ENCODE measurements around the gene GULP1. TPM values are rescaled to one million over a fixed set of nuclear protein-coding genes. Genes with fewer than 3 reads are reported as not detected.
"Not testable (repeated sequence)": the region's sequence is repeated elsewhere in the genome, so short reads cannot be mapped to it uniquely, and the experiment has no call there.

GULP1 gene
- polyA plus RNA-seq, 3 donors, result 51.1 to 66.6 (median 60.2) TPM

GRCh38 chr2:188284251-188284650 is 7.4 kb upstream of the GULP1 start:
- not testable (repeated sequence) for DNase-seq (ENCODE audit: extremely low read depth in 1 of 11, low read depth in 9 of 11, low spot score in 4 of 11)

- DNase-seq (ENCODE audit: extremely low read depth in 1 of 11, low read depth in 9 of 11, low spot score in 4 of 11), result no peak
Measured at GRCh38 chr2:188285049-188285448, 6.6 kb upstream of the GULP1 start.

GRCh38 chr2:188285774-188286173 is 5.9 kb upstream of the GULP1 start:
- no peak for DNase-seq (ENCODE audit: extremely low read depth in 1 of 11, low read depth in 9 of 11, low spot score in 4 of 11)

- DNase-seq (ENCODE audit: extremely low read depth in 1 of 11, low read depth in 9 of 11, low spot score in 4 of 11), result peak in 6 of 11 donors; percentile 11 to 63 (median 36)
Measured at GRCh38 chr2:188291142-188291616, 495 bp upstream of the GULP1 start.

- peak; percentile 49 to 71 (median 59) for DNase-seq (ENCODE audit: extremely low read depth in 1 of 11, low read depth in 9 of 11, low spot score in 4 of 11)
Measured at GRCh38 chr2:188292348-188293239, 920 bp downstream of the GULP1 start.

- peak; percentile 36 to 69 (median 53) for DNase-seq (ENCODE audit: extremely low read depth in 1 of 11, low read depth in 9 of 11, low spot score in 4 of 11)
Measured at GRCh38 chr2:188293601-188294351, 2.1 kb downstream of the GULP1 start.

GRCh38 chr2:188294352-188294926 is 2.8 kb downstream of the GULP1 start:
- peak in 1 of 11 donors; percentile 4 for DNase-seq (ENCODE audit: extremely low read depth in 1 of 11, low read depth in 9 of 11, low spot score in 4 of 11)

- DNase-seq (ENCODE audit: extremely low read depth in 1 of 11, low read depth in 9 of 11, low spot score in 4 of 11), result no peak
Measured at GRCh38 chr2:188295067-188295685, 3.5 kb downstream of the GULP1 start.

- DNase-seq (ENCODE audit: extremely low read depth in 1 of 11, low read depth in 9 of 11, low spot score in 4 of 11), result no peak
Measured at GRCh38 chr2:188297978-188298377, 6.3 kb downstream of the GULP1 start.

GRCh38 chr2:188298937-188299371 is 7.3 kb downstream of the GULP1 start:
- DNase-seq (ENCODE audit: extremely low read depth in 1 of 11, low read depth in 9 of 11, low spot score in 4 of 11), result not testable (repeated sequence)

- DNase-seq (ENCODE audit: extremely low read depth in 1 of 11, low read depth in 9 of 11, low spot score in 4 of 11), result peak in 1 of 11 donors; percentile 20
Measured at GRCh38 chr2:188303363-188304031, 11.8 kb downstream of the GULP1 start.

GRCh38 chr2:188305271-188305670 is 13.6 kb downstream of the GULP1 start:
- DNase-seq (ENCODE audit: extremely low read depth in 1 of 11, low read depth in 9 of 11, low spot score in 4 of 11), result no peak

- no peak for DNase-seq (ENCODE audit: extremely low read depth in 1 of 11, low read depth in 9 of 11, low spot score in 4 of 11)
Measured at GRCh38 chr2:188306271-188306670, 14.6 kb downstream of the GULP1 start.

- no peak for DNase-seq (ENCODE audit: extremely low read depth in 1 of 11, low read depth in 9 of 11, low spot score in 4 of 11)
Measured at GRCh38 chr2:188307850-188308283, 16.2 kb downstream of the GULP1 start.

GRCh38 chr2:188308483-188308882 is 16.8 kb downstream of the GULP1 start:
- DNase-seq (ENCODE audit: extremely low read depth in 1 of 11, low read depth in 9 of 11, low spot score in 4 of 11), result no peak

- DNase-seq (ENCODE audit: extremely low read depth in 1 of 11, low read depth in 9 of 11, low spot score in 4 of 11), result no peak
Measured at GRCh38 chr2:188309364-188309763, 17.7 kb downstream of the GULP1 start.

GRCh38 chr2:188314314-188315054 is 22.8 kb downstream of the GULP1 start:
- DNase-seq (ENCODE audit: extremely low read depth in 1 of 11, low read depth in 9 of 11, low spot score in 4 of 11), result no peak

GRCh38 chr2:188315750-188316149 is 24.1 kb downstream of the GULP1 start:
- DNase-seq (ENCODE audit: extremely low read depth in 1 of 11, low read depth in 9 of 11, low spot score in 4 of 11), result no peak

Data from renal cortex interstitium (tissue), 11 donors.